Measurements from ENCODE around the gene RPL18.

RPL18 gene

GRCh38 chr19:48630296-48631063 lies 11.5 kb upstream of the RPL18 start:
- DNase-seq (ENCODE audit: low spot score) = peak; percentile 88

DNA sequence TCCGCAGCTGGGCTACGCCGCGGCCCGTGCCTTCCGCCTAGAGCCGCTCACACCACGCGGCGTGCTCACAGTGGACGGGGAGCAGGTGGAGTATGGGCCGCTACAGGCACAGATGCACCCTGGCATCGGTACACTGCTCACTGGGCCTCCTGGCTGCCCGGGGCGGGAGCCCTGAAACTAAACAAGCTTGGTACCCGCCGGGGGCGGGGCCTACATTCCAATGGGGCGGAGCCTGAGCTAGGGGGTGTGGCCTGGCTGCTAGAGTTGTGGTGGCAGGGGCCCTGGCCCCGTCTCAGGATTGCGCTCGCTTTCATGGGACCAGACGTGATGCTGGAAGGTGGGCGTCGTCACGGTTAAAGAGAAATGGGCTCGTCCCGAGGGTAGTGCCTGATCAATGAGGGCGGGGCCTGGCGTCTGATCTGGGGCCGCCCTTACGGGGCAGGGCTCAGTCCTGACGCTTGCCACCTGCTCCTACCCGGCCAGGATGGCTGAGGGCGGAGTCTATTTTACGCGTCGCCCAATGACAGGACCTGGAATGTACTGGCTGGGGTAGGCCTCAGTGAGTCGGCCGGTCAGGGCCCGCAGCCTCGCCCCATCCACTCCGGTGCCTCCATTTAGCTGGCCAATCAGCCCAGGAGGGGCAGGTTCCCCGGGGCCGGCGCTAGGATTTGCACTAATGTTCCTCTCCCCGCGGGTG lies 10.8 kb upstream of the RPL18 start:
- peak; percentile 58 for DNase-seq (ENCODE audit: low spot score)

DNA sequence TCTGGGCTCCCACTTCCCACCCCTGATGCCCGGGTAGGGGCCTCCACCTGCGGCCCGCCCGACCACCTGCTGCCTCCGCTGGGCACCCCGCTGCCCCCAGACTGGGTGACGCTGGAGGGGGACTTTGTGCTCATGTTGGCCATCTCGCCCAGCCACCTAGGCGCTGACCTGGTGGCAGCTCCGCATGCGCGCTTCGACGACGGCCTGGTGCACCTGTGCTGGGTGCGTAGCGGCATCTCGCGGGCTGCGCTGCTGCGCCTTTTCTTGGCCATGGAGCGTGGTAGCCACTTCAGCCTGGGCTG lies 10.3 kb upstream of the RPL18 start:
- no peak for DNase-seq (ENCODE audit: low spot score)

- no peak for DNase-seq (ENCODE audit: low spot score)
Measured at GRCh38 chr19:48628486-48629296, 9.7 kb upstream of the RPL18 start.

- DNase-seq (ENCODE audit: low spot score) = no peak
Measured at GRCh38 chr19:48627865-48628314, 8.9 kb upstream of the RPL18 start.

GRCh38 chr19:48627201-48627864 lies 8.4 kb upstream of the RPL18 start:
- no peak for DNase-seq (ENCODE audit: low spot score)

GRCh38 chr19:48625891-48626327 lies 6.9 kb upstream of the RPL18 start:
- DNase-seq (ENCODE audit: low spot score) = no peak

DNA sequence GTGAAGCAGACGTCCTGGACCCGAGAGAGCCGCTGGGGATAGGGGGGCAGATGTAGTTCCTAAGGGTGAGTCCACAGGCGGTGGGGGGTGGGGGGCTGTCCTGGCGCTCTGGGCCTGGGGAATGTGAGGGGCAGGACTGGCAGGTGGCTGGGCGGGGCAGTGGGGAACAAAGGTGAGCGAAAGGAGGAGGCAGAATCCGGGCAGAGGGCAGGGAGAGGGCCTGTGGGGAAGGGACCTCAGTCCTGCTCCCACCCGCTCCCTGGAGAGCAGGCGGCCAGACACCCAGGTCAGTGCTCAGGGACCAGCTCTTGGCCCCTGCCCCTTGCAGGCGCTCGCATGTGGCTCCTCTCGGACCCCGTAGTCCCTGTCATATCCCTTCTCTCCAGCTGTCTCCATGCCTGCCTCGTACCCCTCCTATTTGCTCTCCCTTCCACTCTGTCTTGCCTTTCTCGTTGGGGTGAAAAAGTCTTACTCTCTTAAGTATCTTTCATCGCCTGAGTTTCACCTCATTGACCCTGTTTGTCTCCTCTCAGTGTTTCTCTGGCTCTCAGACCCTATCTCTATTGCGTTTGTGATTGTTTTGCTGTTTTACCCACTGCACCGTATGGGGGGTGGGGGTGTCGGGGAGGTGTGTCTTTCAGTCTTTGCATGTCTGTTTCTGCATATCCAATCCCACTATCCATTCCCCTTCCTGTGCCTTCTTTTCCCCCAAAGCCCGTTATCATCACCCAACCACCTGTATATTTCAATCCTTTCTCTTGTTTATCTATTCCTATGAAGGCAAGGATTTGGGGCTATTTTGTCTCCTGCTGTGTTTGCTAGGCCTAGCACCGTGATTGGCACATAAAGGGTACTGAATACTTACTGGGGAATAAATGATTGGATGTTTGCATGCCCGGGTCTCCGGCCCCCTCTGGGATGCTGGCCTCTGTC lies 6.1 kb upstream of the RPL18 start:
- DNase-seq (ENCODE audit: low spot score) = no peak

GRCh38 chr19:48624067-48624594 lies 5.2 kb upstream of the RPL18 start:
- DNase-seq (ENCODE audit: low spot score) = peak; percentile 97

DNA sequence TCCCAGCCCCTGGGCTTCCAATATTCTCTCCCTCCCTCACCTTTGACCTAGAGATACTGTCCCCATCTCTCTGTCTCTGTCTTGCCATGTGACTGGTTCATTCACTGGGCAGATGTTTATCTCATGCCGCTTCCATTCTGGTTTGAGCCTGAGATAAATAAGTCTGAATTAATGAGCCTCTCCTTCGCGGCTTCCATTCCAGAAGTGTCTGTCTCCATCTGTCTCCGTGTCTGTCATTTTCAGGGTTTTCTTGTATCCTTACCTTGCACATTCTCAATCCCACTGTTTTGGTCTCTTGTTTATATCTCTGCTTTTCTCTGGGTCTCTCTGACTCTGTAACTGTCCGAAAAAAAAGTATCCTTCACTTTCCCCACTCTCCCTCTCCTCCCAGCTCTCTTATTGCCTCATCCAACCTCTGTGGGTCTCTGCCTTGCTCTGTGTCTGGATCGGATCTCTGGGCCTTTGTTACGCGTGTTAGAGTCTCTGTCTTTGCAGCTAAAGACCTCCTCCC lies 4.6 kb upstream of the RPL18 start:
- no peak for DNase-seq (ENCODE audit: low spot score)

DNA sequence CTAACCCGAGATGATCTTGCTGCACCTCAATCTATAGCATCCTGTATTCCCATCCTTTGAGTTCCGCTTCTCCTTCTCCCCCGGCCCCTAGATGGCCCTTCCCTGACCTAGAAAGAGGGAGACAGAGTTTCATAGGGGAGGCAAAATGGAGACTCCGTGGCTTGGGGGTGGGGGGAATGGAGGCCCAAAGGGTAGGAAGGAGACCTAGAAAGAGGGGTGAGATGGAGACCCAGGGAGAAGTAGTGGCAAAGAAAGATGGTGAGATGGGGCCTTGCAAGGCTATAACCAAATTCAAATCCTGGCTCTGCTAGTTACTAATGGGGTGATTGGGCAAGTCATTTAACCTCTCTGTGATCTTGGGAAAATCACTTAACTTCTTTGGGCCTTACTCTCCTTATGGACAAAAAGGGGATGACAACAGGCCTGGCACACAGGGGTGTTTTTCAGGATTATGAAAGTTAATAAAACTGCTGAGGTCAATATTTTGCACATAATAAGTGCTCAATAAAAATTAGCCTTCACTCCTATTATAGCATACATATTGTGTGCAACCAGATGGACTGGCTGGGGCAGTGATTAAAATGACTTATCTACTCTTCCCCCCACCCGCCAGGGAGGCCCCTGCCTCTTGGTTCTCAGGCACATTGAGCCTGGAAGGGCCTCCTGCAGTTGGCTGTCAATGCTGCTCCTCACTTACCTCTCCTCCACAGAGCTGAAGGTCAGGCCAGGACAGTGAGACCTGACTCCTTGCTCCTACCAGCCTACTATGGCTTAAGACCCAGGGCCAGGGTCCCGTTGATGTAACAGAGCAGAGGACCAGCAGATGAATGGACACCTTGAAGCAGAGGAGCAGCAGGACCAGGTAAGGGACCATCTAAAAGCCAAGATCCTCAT lies 961 bp upstream of the RPL18 start:
- no peak for DNase-seq (ENCODE audit: low spot score)

DNA sequence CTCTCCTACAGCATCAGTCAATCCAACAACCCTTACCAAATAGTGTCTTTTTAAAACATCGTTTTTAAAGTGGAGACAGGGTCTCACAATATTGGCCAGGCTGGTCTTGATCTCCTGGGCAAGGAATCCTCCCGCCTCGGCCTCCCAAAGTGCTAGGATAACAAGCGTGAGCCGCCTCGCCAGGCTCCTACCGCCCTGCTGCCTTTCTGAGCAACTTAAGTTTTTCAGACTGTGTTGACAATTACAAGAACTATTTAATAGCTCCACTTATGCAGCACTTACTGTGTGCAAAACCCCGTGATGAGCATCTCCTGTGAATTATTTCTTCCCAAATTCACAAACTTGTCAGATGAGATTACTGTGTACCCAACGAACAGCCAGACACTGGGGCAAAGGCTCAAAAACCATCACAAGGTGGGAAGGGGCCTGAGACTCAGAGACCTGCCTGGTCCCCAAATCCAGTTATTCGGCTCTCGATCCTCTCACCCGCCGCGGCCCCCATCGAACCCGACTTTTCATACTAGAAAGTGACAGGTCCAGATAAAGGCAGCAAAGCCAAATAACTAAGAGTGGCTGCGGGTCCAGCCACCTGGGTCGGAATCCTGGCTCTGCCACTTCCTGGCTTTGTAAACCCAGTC lies 581 bp downstream of the RPL18 start:
- no peak for DNase-seq (ENCODE audit: low spot score)

DNA sequence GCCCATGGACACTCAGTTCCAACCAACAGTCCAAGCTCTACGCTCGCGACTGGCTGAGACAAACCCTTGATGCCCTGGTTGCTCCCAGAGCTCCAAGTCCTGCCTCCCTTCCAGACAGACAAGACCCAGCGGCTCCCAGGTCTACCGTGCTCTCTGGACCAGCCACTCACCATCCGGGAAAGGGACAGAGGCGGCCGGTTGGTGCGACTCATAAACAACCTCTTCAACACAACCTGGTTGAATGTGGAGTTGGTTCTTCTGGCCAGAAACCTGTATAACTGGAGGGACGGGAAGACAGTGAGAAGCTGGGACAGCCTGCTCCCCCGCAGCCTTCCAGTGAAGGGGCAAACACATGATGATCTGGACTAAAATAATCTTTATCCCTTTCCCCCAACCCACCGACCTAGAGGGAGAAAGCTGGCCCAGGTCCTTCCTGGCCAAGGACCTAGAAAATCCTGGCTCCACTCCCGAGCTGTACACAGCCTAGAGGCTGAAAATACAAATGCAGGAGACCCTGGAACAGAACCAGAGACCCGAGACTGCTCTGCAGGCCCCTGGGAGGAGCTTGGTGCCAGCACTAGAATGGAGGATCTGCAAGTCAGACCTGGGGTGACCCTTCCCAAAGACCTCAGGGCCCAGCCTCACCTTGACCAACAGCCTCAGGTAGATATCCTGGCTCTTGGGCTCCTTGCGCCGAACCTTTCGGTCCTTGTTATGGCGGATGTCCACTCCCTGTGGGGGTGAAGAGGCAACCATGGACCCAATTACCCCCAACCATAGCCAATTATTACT lies 1.6 kb downstream of the RPL18 start:
- no peak for DNase-seq (ENCODE audit: low spot score)

DNA sequence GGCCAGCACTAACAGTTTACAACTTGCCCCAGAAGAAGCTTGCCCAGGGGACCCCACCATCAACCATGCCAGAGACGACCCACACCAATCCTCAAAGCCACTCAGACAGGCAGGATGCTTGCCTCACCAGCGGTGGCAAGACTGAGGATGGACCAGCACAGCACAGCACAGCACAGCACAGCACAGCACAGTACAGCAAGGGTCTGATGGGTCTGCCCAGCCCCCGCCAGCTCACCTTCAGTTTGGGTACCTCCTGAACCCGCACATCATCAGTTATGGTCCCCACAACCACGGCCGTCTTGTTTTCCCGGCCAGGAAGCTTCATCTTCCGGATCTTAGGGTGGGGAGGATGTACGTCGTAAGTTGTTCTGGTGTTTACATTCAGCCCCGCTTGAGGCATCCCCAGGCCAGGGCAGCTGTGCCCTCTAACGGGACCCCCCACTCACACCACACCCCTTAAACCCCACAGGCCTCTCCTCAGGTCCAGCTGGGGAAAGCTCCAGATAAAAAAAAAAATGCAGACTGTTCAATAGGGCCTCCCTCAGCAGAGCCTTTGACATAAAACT lies 2.4 kb downstream of the RPL18 start:
- DNase-seq (ENCODE audit: low spot score) = no peak

- no peak for DNase-seq (ENCODE audit: low spot score)
Measured at GRCh38 chr19:48616041-48616436, 2.9 kb downstream of the RPL18 start.

DNA sequence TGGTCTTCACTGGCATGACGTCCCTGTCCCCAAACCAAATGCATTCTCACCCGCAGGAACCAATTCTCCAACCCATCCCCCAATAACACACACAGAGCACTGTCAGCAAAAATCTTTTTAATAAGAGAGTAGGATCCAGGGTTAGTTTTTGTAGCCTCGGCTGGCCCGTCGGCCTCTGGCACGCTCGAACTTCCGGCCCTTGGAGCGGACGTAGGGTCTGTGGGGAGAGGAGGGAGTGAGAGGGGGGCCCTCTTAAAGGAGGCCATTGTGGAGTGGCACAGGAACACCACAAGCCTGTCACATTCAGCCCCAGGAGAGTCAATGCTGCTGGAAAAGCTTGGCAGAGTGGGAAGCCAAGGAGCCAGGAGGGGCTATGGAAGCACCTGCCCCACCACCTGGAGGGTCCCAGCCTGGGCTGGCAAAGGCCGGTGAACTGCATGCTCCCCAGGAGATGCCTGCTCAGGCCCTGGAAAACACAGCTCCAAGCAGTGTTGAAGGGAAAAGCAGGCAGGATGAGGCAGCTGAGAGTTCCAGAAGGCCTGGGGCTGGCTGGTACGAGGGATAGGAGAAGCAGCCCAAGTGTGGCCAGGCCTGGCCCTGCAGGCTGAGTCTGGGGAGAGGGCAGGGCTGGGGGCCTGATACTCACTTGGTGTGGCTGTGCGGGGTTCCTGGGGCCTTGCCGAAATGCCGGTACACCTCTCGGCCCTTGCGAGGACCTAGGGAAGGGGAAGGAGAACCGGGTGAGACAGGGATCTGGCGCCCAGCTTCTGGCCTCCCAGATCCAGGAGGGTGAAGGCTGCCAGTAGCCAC lies 3.5 kb downstream of the RPL18 start:
- DNase-seq (ENCODE audit: low spot score) = no peak
